Calu3 (cell line): Measurements from ENCODE around the gene AQP3. TPM values are rescaled to one million over a fixed set of nuclear protein-coding genes. Genes with fewer than 3 reads are reported as not detected.

Source experiments
- BruUV-seq: library from RNA; stranded (reverse); fragments of 400-500 nt; replicated peaks from 2 replicates; lab custom pipeline; 2021; lab: Mats Ljungman, UMichigan
- CTCF ChIA-PET: fragments of 300-600 bp; sonication (Branson Sonifier 250); formaldehyde crosslinking; loops from one replicate; lab custom pipeline; 2022; ENCODE audit warnings: antibody characterized with exemption; lab: Charles Lee
- DNase-seq: peaks from one replicate; pipeline ENCODE4 v3.0.0; 2022
- H3K27ac Mint-ChIP-seq: one replicate; pipeline ENCODE4 v1.8.0; 2022; ENCODE audit warnings: mixed read lengths; ENCODE audit not compliant: unreplicated experiment
- H3K27me3 Mint-ChIP-seq: one replicate; pipeline ENCODE4 v1.8.0; 2022; ENCODE audit warnings: mixed read lengths; ENCODE audit not compliant: unreplicated experiment
- H3K36me3 Mint-ChIP-seq: one replicate; pipeline ENCODE4 v1.8.0; 2022; ENCODE audit warnings: mild to moderate bottlenecking, moderate library complexity, mixed read lengths; ENCODE audit not compliant: insufficient read depth, unreplicated experiment
- H3K4me1 Mint-ChIP-seq: one replicate; pipeline ENCODE4 v1.8.0; 2022; ENCODE audit warnings: mild to moderate bottlenecking, low read depth, mixed read lengths; ENCODE audit not compliant: unreplicated experiment
- H3K4me3 Mint-ChIP-seq: one replicate; pipeline ENCODE4 v1.8.0; 2022; ENCODE audit warnings: mild to moderate bottlenecking, low read depth, moderate library complexity, mixed read lengths; ENCODE audit not compliant: unreplicated experiment
- H3K9me3 Mint-ChIP-seq: one replicate; pipeline ENCODE4 v1.8.0; 2022; ENCODE audit warnings: low read depth, mixed read lengths; ENCODE audit not compliant: unreplicated experiment
- CTCF ChIP-seq: fragments of 200-600 bp; IDR thresholded peaks from one replicate; pipeline ENCODE4 v1.8.0; 2022; ENCODE audit warnings: antibody characterized with exemption; ENCODE audit not compliant: unreplicated experiment
- intact Hi-C: fragments of 100-400 bp; cut with micrococcal nuclease; formaldehyde crosslinking; loops from one replicate; pipeline ENCODE4 v1.10.0; 2022; ENCODE audit not compliant: unreplicated experiment
- total RNA-seq: library from RNA; stranded (reverse); gene quantifications from 2 replicates; pipeline ENCODE4 v1.2.3, GENCODE V29; 2022

Gene AQP3
- total RNA-seq, 1 experiment from 2014 or later: 4.6 TPM

- Mint-ChIP-seq H3K4me3 (no peak overlapping the region), H3K36me3 (no peaks in the 10 kb centered on the region)
Measured at GRCh38 chr9:33438926-33439680, 8.3 kb downstream of the AQP3 start.

GRCh38 chr9:33437898-33438297, 9.5 kb downstream of the AQP3 start:
- Mint-ChIP-seq H3K4me1 (peaks cover 7% of the 10 kb centered on the region), H3K4me3 (no peak overlapping the region), H3K36me3 (no peaks in the 10 kb centered on the region), H3K9me3 (no peaks in the 10 kb centered on the region), H3K27ac (no peak overlapping the region), H3K27me3 (no peaks in the 10 kb centered on the region)
- DNase-seq: no peak
- BruUV-seq: no TSS peak
- intact Hi-C loops: no loop called here
- CTCF ChIA-PET: interaction anchor here (0.7 to 1.0 kb wide), 3 partner anchors 15 to 22 kb away, joined by 3 to 4 read pairs (median 3); no protein-coding TSS in a partner anchor
- TF ChIP-seq CTCF: no peak

More at GRCh38 chr9:33438926-33439680, 8.3 kb downstream of the AQP3 start:
- DNase-seq: no peak
- intact Hi-C loops: no loop called here
- Mint-ChIP-seq H3K27ac (no peak overlapping the region), H3K4me1 (peaks cover 7% of the 10 kb centered on the region), H3K9me3 (no peaks in the 10 kb centered on the region), H3K27me3 (no peaks in the 10 kb centered on the region)
- no TSS peak for BruUV-seq
- CTCF ChIA-PET: interaction anchor here (0.6 to 1.6 kb wide), 2 partner anchors 14 to 16 kb away, joined by 3 to 5 read pairs; no protein-coding TSS in a partner anchor
- TF ChIP-seq CTCF: no peak

- no peaks in the 10 kb centered on the region for H3K27me3 Mint-ChIP-seq
- H3K36me3 Mint-ChIP-seq: no peaks in the 10 kb centered on the region
- BruUV-seq: no TSS peak
- peaks cover 7% of the 10 kb centered on the region for H3K4me1 Mint-ChIP-seq
- H3K9me3 Mint-ChIP-seq: no peaks in the 10 kb centered on the region
- TF ChIP-seq CTCF: no peak
- H3K4me3 Mint-ChIP-seq: no peak overlapping the region
- no peak for DNase-seq
- intact Hi-C loops: no loop called here
- CTCF ChIA-PET: interaction anchor here (0.6 to 1.0 kb wide), 3 partner anchors 16 to 904 kb away, joined by 3 to 6 read pairs (median 3); no protein-coding TSS in a partner anchor
- no peak overlapping the region for H3K27ac Mint-ChIP-seq
Measured at GRCh38 chr9:33437205-33437604, 10.2 kb downstream of the AQP3 start.

- H3K9me3 Mint-ChIP-seq: no peaks in the 10 kb centered on the region
- CTCF ChIA-PET: no interaction called here
- no TSS peak for BruUV-seq
Measured at GRCh38 chr9:33436445-33436844, 10.9 kb downstream of the AQP3 start.

More at GRCh38 chr9:33436445-33436844, 10.9 kb downstream of the AQP3 start:
- no peak for DNase-seq
- H3K27ac Mint-ChIP-seq: no peak overlapping the region
- H3K4me3 Mint-ChIP-seq: no peak overlapping the region
- peaks cover 11% of the 10 kb centered on the region for H3K4me1 Mint-ChIP-seq
- H3K36me3 Mint-ChIP-seq: no peaks in the 10 kb centered on the region
- no peak for TF ChIP-seq CTCF
- no peaks in the 10 kb centered on the region for H3K27me3 Mint-ChIP-seq
- intact Hi-C loops: no loop called here
